Measurements from ENCODE around the gene FAM227A.

GRCh38 chr22:38564669-38565068 lies 91.5 kb downstream of the FAM227A start:
- TF ChIP-seq, protein P1, sequence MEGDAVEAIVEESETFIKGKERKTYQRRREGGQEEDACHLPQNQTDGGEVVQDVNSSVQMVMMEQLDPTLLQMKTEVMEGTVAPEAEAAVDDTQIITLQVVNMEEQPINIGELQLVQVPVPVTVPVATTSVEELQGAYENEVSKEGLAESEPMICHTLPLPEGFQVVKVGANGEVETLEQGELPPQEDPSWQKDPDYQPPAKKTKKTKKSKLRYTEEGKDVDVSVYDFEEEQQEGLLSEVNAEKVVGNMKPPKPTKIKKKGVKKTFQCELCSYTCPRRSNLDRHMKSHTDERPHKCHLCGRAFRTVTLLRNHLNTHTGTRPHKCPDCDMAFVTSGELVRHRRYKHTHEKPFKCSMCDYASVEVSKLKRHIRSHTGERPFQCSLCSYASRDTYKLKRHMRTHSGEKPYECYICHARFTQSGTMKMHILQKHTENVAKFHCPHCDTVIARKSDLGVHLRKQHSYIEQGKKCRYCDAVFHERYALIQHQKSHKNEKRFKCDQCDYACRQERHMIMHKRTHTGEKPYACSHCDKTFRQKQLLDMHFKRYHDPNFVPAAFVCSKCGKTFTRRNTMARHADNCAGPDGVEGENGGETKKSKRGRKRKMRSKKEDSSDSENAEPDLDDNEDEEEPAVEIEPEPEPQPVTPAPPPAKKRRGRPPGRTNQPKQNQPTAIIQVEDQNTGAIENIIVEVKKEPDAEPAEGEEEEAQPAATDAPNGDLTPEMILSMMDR (IDR thresholded peaks at IDR 0.05) = no peak
- TF ChIP-seq POLR2A (IDR thresholded peaks at IDR 0.05) = no peak
